22Rv1 (cell line): ENCODE measurements around the gene SLC25A38.

ENCODE experiments used
- ZFX ChIP-seq: fragments of 450-650 bp; IDR thresholded peaks from 2 replicates; pipeline ENCODE4 v1.6.1; 2017; ENCODE audit warnings: antibody characterized with exemption, borderline replicate concordance
- TF ChIP-seq, protein P1 (sequence below): fragments of 450-650 bp; IDR thresholded peaks from 2 replicates; pipeline ENCODE4 v1.5.1; 2017; ENCODE audit warnings: mild to moderate bottlenecking

DNA sequence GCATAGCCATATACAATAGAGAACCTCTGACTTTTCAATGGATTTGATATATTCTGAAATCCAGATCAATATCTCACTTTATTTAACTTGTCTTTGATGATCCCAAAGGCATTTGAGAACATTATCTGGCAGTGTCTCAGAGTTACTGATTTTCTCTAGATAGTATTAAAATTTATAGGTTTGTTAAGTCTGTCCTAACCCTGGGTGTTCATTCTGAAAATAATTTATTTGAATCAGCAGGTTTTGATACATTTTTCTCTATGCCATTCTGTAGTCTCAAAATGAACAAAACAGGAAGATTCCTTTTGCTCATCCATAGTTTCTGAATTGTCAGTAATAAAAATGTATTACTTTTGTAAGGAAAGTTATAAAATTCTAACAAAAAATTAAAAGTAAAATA, 39.4 kb upstream of the SLC25A38 start:
- TF ChIP-seq, protein P1, sequence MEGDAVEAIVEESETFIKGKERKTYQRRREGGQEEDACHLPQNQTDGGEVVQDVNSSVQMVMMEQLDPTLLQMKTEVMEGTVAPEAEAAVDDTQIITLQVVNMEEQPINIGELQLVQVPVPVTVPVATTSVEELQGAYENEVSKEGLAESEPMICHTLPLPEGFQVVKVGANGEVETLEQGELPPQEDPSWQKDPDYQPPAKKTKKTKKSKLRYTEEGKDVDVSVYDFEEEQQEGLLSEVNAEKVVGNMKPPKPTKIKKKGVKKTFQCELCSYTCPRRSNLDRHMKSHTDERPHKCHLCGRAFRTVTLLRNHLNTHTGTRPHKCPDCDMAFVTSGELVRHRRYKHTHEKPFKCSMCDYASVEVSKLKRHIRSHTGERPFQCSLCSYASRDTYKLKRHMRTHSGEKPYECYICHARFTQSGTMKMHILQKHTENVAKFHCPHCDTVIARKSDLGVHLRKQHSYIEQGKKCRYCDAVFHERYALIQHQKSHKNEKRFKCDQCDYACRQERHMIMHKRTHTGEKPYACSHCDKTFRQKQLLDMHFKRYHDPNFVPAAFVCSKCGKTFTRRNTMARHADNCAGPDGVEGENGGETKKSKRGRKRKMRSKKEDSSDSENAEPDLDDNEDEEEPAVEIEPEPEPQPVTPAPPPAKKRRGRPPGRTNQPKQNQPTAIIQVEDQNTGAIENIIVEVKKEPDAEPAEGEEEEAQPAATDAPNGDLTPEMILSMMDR: no peak
- TF ChIP-seq ZFX: no peak
